GM12872 (cell line): ENCODE measurements around the gene TPI1.

Experiments used
- TF ChIP-seq, protein P1 (sequence below): IDR thresholded peaks from 3 replicates; pipeline ENCODE4 v1.5.1; 2011; ENCODE audit warnings: low read depth, mild to moderate bottlenecking, low read length, moderate library complexity; ENCODE audit not compliant: insufficient read depth

Gene TPI1

DNA sequence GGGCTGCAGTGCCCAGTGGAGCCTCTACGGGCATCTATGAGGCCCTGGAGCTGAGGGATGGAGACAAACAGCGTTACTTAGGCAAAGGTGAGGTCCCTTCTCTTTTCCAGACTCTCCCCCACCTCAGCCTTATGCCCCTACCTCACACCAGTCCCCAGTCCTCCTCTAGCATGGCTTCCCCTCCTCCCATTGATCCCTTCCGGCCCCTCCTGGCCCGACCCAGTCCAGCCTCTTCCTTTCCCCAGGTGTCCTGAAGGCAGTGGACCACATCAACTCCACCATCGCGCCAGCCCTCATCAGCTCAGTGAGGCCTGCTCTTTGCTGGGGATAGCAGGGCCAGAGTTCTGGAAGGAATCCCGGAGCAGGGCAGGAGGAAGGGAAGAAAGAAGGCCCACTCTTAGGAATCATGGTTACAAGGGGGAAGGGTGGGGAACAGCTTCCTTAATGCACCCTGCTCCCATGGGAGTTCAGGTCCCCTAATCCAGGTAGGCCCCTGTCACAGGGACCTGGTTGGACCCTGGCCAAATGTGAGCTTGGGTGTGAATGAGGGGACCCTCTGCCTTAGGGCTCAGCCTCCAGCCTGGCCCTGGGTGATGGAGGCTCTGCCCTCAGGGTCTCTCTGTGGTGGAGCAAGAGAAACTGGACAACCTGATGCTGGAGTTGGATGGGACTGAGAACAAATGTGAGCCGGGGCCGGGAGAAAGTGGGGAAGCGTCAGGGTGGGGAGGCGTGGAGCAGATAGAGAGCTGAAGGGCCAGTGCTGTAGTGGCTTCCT, 49.3 kb downstream of the TPI1 start:
- TF ChIP-seq, protein P1, sequence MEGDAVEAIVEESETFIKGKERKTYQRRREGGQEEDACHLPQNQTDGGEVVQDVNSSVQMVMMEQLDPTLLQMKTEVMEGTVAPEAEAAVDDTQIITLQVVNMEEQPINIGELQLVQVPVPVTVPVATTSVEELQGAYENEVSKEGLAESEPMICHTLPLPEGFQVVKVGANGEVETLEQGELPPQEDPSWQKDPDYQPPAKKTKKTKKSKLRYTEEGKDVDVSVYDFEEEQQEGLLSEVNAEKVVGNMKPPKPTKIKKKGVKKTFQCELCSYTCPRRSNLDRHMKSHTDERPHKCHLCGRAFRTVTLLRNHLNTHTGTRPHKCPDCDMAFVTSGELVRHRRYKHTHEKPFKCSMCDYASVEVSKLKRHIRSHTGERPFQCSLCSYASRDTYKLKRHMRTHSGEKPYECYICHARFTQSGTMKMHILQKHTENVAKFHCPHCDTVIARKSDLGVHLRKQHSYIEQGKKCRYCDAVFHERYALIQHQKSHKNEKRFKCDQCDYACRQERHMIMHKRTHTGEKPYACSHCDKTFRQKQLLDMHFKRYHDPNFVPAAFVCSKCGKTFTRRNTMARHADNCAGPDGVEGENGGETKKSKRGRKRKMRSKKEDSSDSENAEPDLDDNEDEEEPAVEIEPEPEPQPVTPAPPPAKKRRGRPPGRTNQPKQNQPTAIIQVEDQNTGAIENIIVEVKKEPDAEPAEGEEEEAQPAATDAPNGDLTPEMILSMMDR: no peak

DNA sequence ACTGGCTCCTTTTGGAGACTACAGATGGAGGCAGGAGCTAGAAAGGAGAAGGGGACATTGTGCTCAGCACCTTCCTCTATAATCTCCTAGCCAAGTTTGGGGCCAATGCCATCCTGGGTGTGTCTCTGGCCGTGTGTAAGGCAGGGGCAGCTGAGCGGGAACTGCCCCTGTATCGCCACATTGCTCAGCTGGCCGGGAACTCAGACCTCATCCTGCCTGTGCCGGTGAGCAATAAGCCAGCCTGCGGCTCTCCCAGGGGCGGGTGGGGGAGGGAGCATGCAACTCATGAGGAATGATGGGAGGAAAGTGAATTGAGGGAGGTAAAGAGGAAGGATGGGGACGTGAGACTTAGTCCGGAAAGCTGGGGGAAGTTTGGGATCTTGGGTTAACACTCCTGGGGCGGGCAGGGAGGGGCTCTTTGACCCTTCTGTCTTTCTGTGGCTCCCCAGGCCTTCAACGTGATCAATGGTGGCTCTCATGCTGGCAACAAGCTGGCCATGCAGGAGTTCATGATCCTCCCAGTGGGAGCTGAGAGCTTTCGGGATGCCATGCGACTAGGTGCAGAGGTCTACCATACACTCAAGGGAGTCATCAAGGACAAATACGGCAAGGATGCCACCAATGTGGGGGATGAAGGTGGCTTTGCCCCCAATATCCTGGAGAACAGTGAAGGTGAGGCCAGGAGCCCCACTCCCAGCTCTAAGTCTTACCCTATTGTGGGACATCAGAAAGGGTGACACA, 50.3 kb downstream of the TPI1 start:
- TF ChIP-seq, protein P1: no peak

DNA sequence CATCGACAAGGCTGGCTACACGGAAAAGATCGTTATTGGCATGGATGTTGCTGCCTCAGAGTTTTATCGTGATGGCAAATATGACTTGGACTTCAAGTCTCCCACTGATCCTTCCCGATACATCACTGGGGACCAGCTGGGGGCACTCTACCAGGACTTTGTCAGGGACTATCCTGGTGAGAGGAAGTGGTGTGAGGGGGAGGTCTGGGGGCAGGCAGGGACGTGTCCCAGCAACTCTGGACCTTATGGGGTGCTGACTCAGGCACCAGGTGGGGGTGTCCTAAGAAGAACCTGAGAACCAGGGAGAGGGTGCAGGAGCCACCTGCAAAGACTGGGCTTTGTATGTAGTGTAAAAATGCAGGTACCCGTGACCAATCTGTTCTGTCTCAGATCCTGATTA, 52.3 kb downstream of the TPI1 start:
- TF ChIP-seq, protein P1: no peak
